HCT116 (cell line): ENCODE data around the gene SETD3. TPM values are rescaled to one million over a fixed set of nuclear protein-coding genes. Genes with fewer than 3 reads are reported as not detected.

Experiments used
- ATAC-seq: fragments of 200-7000 bp; cut with Tn5 transposase; 2 replicates; pipeline ENCODE4 v1.9.1; 2020; ENCODE audit warnings: mild to moderate bottlenecking, moderate library complexity
- BruUV-seq: library from RNA; stranded (reverse); fragments of 400-500 nt; replicated peaks from 2 replicates; lab custom pipeline; 2021; lab: Mats Ljungman, UMichigan
- CTCF ChIA-PET: fragments of 300-600 bp; sonication (Branson Sonifier 250); formaldehyde crosslinking; loops from one replicate; lab custom pipeline; 2021; ENCODE audit warnings: antibody characterized with exemption; lab: Charles Lee
- POLR2A ChIA-PET: fragments of 300-600, 350-600 bp; sonication (Branson Sonifier 250); formaldehyde crosslinking; loops from one replicate; lab custom pipeline; 2021; ENCODE audit warnings: antibody characterized with exemption; lab: Charles Lee
- RAD21 ChIA-PET, 2 experiments: fragments of 300-600 bp; sonication (Branson Sonifier 250); formaldehyde crosslinking; loops; one replicate each; lab custom pipeline; 2023; ENCODE audit warnings: low total read pairs in 2 of 2; ENCODE audit not compliant: uncharacterized antibody in 2 of 2, unreplicated experiment in 2 of 2, low non-redundant PET in 1 of 2; lab: Charles Lee
- DNase-seq: peaks from one replicate; pipeline ENCODE4 v3.0.0-alpha.2; 2010; ENCODE audit warnings: low read depth, low spot score
- H2AFZ ChIP-seq: fragments of 200-600 bp; shearing (Covaris generic), sonication (generic); 2 replicates; pipeline ENCODE4 v1.6.1; 2017; ENCODE audit warnings: low read depth, mixed run types, mixed read lengths, antibody characterized with exemption, low read length; ENCODE audit not compliant: poor library complexity, severe bottlenecking
- H3K27ac ChIP-seq: 2 replicates; pipeline ENCODE4 v1.5.1; 2012; ENCODE audit warnings: low read depth, low read length
- H3K27me3 ChIP-seq: fragments of 200-600 bp; sonication (generic); 2 replicates; pipeline ENCODE4 v1.6.1; 2016; ENCODE audit warnings: mixed run types, low read length, mixed read lengths; ENCODE audit not compliant: insufficient read depth
- H3K36me3 ChIP-seq, 2 experiments: fragments of 200-500 bp in 1 of 2; fragments of 200-600 bp in 1 of 2; sonication (Bioruptor generic) in 1 of 2; sonication (generic) in 1 of 2; 2 replicates each; pipeline versions ENCODE4 v1.5.1 to v1.6.1; 2014 to 2016; ENCODE audit warnings: low read length in 2 of 2, inconsistent platforms in 1 of 2, mixed read lengths in 1 of 2, mixed run types in 1 of 2; ENCODE audit not compliant: insufficient read depth in 2 of 2, control insufficient read depth in 1 of 2
- H3K4me1 ChIP-seq, 2 experiments: fragments of 200-600 bp in 1 of 2; sonication (generic) in 1 of 2; 2 replicates each; pipeline versions ENCODE4 v1.5.1 to v1.6.1; 2012 to 2017; ENCODE audit warnings: low read length in 2 of 2, inconsistent platforms in 1 of 2, mild to moderate bottlenecking in 1 of 2, mixed read lengths in 1 of 2, mixed run types in 1 of 2, moderate library complexity in 1 of 2; ENCODE audit not compliant: insufficient read depth in 2 of 2, control insufficient read depth in 1 of 2
- H3K4me2 ChIP-seq: fragments of 200-600 bp; sonication (generic); 2 replicates; pipeline ENCODE4 v1.6.1; 2017; ENCODE audit warnings: mixed run types, low read length, mixed read lengths
- H3K4me3 ChIP-seq, 2 experiments: fragments of 200-600 bp in 1 of 2; sonication (generic) in 1 of 2; replicated peaks in 1 of 2; 2 replicates each; pipeline ENCODE4 v1.5.1; 2011 to 2016; ENCODE audit warnings: low read length in 2 of 2, control low read depth in 1 of 2, low read depth in 1 of 2, mild to moderate bottlenecking in 1 of 2, mixed read lengths in 1 of 2, mixed run types in 1 of 2
- H3K79me2 ChIP-seq: fragments of 200-600 bp; sonication (generic); 2 replicates; pipeline ENCODE4 v1.6.1; 2017; ENCODE audit warnings: mild to moderate bottlenecking, mixed run types, low read length, moderate library complexity, mixed read lengths; ENCODE audit not compliant: insufficient read depth
- H3K9ac ChIP-seq: fragments of 200-600 bp; sonication (generic); 2 replicates; pipeline ENCODE4 v1.6.1; 2016; ENCODE audit warnings: low read length, mixed read lengths
- H3K9me2 ChIP-seq: fragments of 200-600 bp; sonication (generic), shearing (Covaris generic); 2 replicates; pipeline ENCODE4 v1.6.1; 2017; ENCODE audit warnings: mixed run types, mild to moderate bottlenecking, moderate library complexity; ENCODE audit not compliant: insufficient read depth
- H3K9me3 ChIP-seq, 2 experiments: fragments of 200-500 bp in 1 of 2; fragments of 200-600 bp in 1 of 2; sonication (Bioruptor generic) in 1 of 2; sonication (generic) in 1 of 2; 2 replicates each; pipeline ENCODE4 v1.6.1; 2014 to 2017; ENCODE audit warnings: low read length in 2 of 2, mixed read lengths in 2 of 2, inconsistent platforms in 1 of 2, low read depth in 1 of 2, mild to moderate bottlenecking in 1 of 2, mixed run types in 1 of 2, moderate library complexity in 1 of 2; ENCODE audit not compliant: control insufficient read depth in 1 of 2, insufficient read depth in 1 of 2
- H4K20me1 ChIP-seq: fragments of 200-600 bp; sonication (generic), shearing (Covaris generic); 2 replicates; pipeline ENCODE4 v1.6.1; 2017; ENCODE audit warnings: mixed run types, mild to moderate bottlenecking, moderate library complexity; ENCODE audit not compliant: insufficient read depth
- CEBPB ChIP-seq: IDR thresholded peaks from 2 replicates; pipeline ENCODE4 v1.6.1; 2012; ENCODE audit warnings: low read depth
- ELF1 ChIP-seq: IDR thresholded peaks from 2 replicates; pipeline ENCODE4 v1.6.1; 2012; ENCODE audit warnings: low read depth, borderline replicate concordance
- EZH2 ChIP-seq: fragments of 200-600 bp; sonication (generic); IDR thresholded peaks from 2 replicates; pipeline ENCODE4 v1.6.1; 2017; ENCODE audit warnings: antibody characterized with exemption, mixed run types
- EZH2phosphoT487 ChIP-seq: fragments of 200-600 bp; IDR thresholded peaks from 2 replicates; pipeline ENCODE4 v1.6.1; 2018; ENCODE audit warnings: antibody characterized with exemption, borderline replicate concordance
- JUND ChIP-seq: IDR thresholded peaks from 2 replicates; pipeline ENCODE4 v1.6.1; 2012
- POLR2A ChIP-seq: IDR thresholded peaks from 2 replicates; pipeline ENCODE4 v1.7.0; 2011; ENCODE audit warnings: borderline replicate concordance; ENCODE audit not compliant: insufficient read depth, insufficient read length; ENCODE audit errors: extremely low read depth
- POLR2AphosphoS5 ChIP-seq: IDR thresholded peaks from 2 replicates; pipeline ENCODE4 v1.6.1; 2011; ENCODE audit warnings: mild to moderate bottlenecking, low read depth, low read length, moderate library complexity
- RAD21 ChIP-seq: IDR thresholded peaks from 2 replicates; pipeline ENCODE4 v1.6.1; 2012; ENCODE audit warnings: low read depth, mild to moderate bottlenecking
- TCF7L2 ChIP-seq: IDR thresholded peaks from 2 replicates; pipeline ENCODE4 v1.7.0; 2011; ENCODE audit warnings: borderline replicate concordance, inconsistent platforms; ENCODE audit not compliant: insufficient read depth, insufficient read length; ENCODE audit errors: extremely low read depth
- YY1 ChIP-seq: IDR thresholded peaks from 2 replicates; pipeline ENCODE4 v1.6.1; 2011; ENCODE audit warnings: low read length, low read depth, moderate library complexity, mild to moderate bottlenecking; ENCODE audit not compliant: insufficient replicate concordance; ENCODE audit errors: extremely low read depth
- ZFX ChIP-seq: fragments of 450-650 bp; IDR thresholded peaks from 2 replicates; pipeline ENCODE4 v1.6.1; 2017
- ZNF274 ChIP-seq: fragments of 200-500 bp; sonication (Bioruptor generic); IDR thresholded peaks from 2 replicates; pipeline ENCODE4 v1.6.1; 2014; ENCODE audit warnings: mild to moderate bottlenecking, low read depth, low read length, inconsistent platforms
- intact Hi-C: fragments of 100-400 bp; cut with micrococcal nuclease; formaldehyde crosslinking; loops from 2 replicates; pipeline ENCODE4 v1.10.0; 2022
- total RNA-seq: library from RNA; stranded (reverse); gene quantifications from one replicate; pipeline ENCODE4 v1.2.1, GENCODE V29; 2021; ENCODE audit not compliant: unreplicated experiment
- TF ChIP-seq, protein P1 (sequence below): IDR thresholded peaks from 2 replicates; pipeline ENCODE4 v1.6.1; 2012
- TF ChIP-seq, protein P2 (sequence below): IDR thresholded peaks from 2 replicates; pipeline ENCODE4 v1.6.1; 2012; ENCODE audit warnings: low read depth
- TF ChIP-seq, protein P3 (sequence below), 3 experiments: fragments of 200-600 bp in 1 of 3; sonication (generic) in 1 of 3; IDR thresholded peaks in 2 of 3; conservative IDR thresholded peaks in 1 of 3; 2 replicates each; pipeline ENCODE4 v1.5.1; 2012 to 2017; ENCODE audit warnings: low read depth in 2 of 3, low read length in 2 of 3, antibody characterized with exemption in 1 of 3, borderline replicate concordance in 1 of 3, control low read depth in 1 of 3, mild to moderate bottlenecking in 1 of 3, mixed read lengths in 1 of 3, mixed run types in 1 of 3, moderate library complexity in 1 of 3; ENCODE audit not compliant: insufficient read depth in 1 of 3

Gene SETD3
- total RNA-seq, 1 experiment from 2014 or later: 46.6 TPM

DNA sequence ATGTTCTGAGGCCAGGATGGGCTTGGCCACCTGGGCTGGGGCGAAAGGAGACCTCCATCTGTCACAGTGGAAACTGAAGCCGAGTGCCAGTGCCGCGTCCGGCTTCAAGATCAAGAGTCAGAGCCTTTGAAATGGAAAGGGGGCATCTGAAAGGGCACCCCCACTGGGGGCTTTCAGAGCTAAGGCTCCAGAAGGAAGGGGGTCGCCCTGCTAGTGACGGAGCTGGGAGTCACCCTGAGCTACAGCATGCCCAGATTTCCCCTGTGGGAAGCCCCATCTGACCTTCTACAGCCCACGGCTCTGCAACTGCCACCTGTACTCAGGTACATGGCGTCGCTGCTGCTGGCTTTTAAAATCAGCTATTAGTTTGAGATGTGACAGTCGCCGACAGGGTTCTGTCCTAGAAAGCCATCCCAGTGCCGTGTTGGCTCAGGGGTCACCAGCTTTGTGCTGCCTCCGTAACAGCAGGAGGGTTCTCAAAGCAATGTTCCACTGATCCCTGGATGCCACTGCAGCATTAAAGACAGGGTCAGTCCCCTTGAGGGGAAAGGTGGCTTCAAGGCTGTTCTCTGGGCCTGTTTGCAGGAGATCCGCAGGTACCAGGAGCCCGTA is 32.0 kb upstream of the SETD3 start:
- H2AFZ ChIP-seq: no peak overlapping the region
- no peak overlapping the region for H3K27ac ChIP-seq
- no peaks in the 10 kb centered on the region for H3K4me1 ChIP-seq
- TF ChIP-seq ELF1 (no peak), ZFX (no peak)
- TF ChIP-seq, protein P1, sequence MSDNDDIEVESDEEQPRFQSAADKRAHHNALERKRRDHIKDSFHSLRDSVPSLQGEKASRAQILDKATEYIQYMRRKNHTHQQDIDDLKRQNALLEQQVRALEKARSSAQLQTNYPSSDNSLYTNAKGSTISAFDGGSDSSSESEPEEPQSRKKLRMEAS: no peak
- no peaks in the 10 kb centered on the region for H4K20me1 ChIP-seq
- H3K9me2 ChIP-seq: no peaks in the 10 kb centered on the region
- no peak overlapping the region for H3K9ac ChIP-seq
- BruUV-seq: no TSS peak
- no peaks in the 10 kb centered on the region for H3K27me3 ChIP-seq
- ATAC-seq (no peak), DNase-seq (no peak)
- no peaks in the 10 kb centered on the region for H3K79me2 ChIP-seq
- POLR2A ChIA-PET: no interaction called here
- CTCF ChIA-PET: interaction anchor here (1.7 kb wide), 1 partner anchor 386 kb away, joined by 4 read pairs; no protein-coding TSS in a partner anchor
- H3K4me3 ChIP-seq: no peak overlapping the region
- intact Hi-C loops: no loop called here
- H3K36me3 ChIP-seq: peaks cover 12 to 17% of the 10 kb centered on the region in 2 experiments; a peak in 3 of 4 replicates
- H3K9me3 ChIP-seq: no peaks in the 10 kb centered on the region
- no peak overlapping the region for H3K4me2 ChIP-seq
- RAD21 ChIA-PET: interaction anchor here in 1 of 2 experiments (0.9 kb wide), 1 partner anchor 116 kb away, joined by 3 read pairs; no protein-coding TSS in a partner anchor

DNA sequence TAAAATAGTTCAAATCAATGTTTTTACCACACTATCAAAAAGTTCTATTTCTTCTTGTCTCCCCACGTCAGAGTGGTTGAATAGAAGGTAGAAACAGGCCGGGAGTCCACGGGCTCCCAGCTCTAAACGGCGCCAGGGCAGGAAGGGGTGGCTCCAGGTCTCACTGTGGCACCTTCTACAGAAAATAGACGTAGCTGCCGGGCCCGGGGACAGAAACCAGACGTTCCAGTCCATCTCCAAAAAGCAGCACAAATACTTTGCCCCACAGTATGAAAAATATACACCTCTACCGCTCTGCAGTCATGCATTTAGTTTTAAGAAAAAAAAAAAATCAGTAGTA is 31.4 kb upstream of the SETD3 start:
- Histone ChIP-seq H3K4me2 (no peak overlapping the region), H3K4me1 (no peaks in the 10 kb centered on the region), H3K36me3 (peaks cover 18 to 23% of the 10 kb centered on the region in 2 experiments; a peak in 3 of 4 replicates), H3K9me3 (no peaks in the 10 kb centered on the region), H3K4me3 (no peak overlapping the region), H2AFZ (no peak overlapping the region), H4K20me1 (no peaks in the 10 kb centered on the region), H3K79me2 (no peaks in the 10 kb centered on the region), H3K9ac (no peak overlapping the region), H3K9me2 (no peaks in the 10 kb centered on the region), H3K27ac (no peak overlapping the region), H3K27me3 (no peaks in the 10 kb centered on the region)
- intact Hi-C loops: no loop called here
- RAD21 ChIA-PET: no interaction called here
- BruUV-seq: no TSS peak
- CTCF ChIA-PET: interaction anchor here (1.7 kb wide), 1 partner anchor 387 kb away, joined by 4 read pairs; no protein-coding TSS in a partner anchor
- no peak for DNase-seq
- no peak for ATAC-seq
- POLR2A ChIA-PET: no interaction called here
- no peak for TF ChIP-seq ZNF274
- no peak for TF ChIP-seq EZH2phosphoT487
- no peak for TF ChIP-seq POLR2AphosphoS5
- no peak for TF ChIP-seq RAD21
- TF ChIP-seq TCF7L2: no peak
- no peak for TF ChIP-seq CEBPB
- no peak for TF ChIP-seq JUND
- TF ChIP-seq, protein P2, sequence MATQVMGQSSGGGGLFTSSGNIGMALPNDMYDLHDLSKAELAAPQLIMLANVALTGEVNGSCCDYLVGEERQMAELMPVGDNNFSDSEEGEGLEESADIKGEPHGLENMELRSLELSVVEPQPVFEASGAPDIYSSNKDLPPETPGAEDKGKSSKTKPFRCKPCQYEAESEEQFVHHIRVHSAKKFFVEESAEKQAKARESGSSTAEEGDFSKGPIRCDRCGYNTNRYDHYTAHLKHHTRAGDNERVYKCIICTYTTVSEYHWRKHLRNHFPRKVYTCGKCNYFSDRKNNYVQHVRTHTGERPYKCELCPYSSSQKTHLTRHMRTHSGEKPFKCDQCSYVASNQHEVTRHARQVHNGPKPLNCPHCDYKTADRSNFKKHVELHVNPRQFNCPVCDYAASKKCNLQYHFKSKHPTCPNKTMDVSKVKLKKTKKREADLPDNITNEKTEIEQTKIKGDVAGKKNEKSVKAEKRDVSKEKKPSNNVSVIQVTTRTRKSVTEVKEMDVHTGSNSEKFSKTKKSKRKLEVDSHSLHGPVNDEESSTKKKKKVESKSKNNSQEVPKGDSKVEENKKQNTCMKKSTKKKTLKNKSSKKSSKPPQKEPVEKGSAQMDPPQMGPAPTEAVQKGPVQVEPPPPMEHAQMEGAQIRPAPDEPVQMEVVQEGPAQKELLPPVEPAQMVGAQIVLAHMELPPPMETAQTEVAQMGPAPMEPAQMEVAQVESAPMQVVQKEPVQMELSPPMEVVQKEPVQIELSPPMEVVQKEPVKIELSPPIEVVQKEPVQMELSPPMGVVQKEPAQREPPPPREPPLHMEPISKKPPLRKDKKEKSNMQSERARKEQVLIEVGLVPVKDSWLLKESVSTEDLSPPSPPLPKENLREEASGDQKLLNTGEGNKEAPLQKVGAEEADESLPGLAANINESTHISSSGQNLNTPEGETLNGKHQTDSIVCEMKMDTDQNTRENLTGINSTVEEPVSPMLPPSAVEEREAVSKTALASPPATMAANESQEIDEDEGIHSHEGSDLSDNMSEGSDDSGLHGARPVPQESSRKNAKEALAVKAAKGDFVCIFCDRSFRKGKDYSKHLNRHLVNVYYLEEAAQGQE: no peak
- TF ChIP-seq YY1: no peak
- TF ChIP-seq, protein P3, sequence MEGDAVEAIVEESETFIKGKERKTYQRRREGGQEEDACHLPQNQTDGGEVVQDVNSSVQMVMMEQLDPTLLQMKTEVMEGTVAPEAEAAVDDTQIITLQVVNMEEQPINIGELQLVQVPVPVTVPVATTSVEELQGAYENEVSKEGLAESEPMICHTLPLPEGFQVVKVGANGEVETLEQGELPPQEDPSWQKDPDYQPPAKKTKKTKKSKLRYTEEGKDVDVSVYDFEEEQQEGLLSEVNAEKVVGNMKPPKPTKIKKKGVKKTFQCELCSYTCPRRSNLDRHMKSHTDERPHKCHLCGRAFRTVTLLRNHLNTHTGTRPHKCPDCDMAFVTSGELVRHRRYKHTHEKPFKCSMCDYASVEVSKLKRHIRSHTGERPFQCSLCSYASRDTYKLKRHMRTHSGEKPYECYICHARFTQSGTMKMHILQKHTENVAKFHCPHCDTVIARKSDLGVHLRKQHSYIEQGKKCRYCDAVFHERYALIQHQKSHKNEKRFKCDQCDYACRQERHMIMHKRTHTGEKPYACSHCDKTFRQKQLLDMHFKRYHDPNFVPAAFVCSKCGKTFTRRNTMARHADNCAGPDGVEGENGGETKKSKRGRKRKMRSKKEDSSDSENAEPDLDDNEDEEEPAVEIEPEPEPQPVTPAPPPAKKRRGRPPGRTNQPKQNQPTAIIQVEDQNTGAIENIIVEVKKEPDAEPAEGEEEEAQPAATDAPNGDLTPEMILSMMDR (IDR thresholded peaks at IDR 0.05 in 2 of 3, conservative IDR thresholded peaks at IDR 0.05 in 1 of 3; ENCODE audit: borderline replicate concordance in 1 of 3, insufficient read depth in 1 of 3, low read depth in 2 of 3, low read length in 2 of 3): no peak
- TF ChIP-seq POLR2A: no peak
- no peak for TF ChIP-seq EZH2
